PC-9 (cell line): Measurements from ENCODE around the gene TENM4. TPM values are rescaled to one million over a fixed set of nuclear protein-coding genes. Genes with fewer than 3 reads are reported as not detected.
"Not testable (repeated sequence)": the region's sequence is repeated elsewhere in the genome, so short reads cannot be mapped to it uniquely, and the experiment has no call there.

Experiments used
- BruUV-seq: library from RNA; stranded (reverse); fragments of 400-500 nt; replicated peaks from 2 replicates; lab custom pipeline; 2021; lab: Mats Ljungman, UMichigan
- CTCF ChIA-PET: fragments of 300-600 bp; sonication (Branson Sonifier 250); formaldehyde crosslinking; loops from one replicate; lab custom pipeline; 2022; ENCODE audit warnings: antibody characterized with exemption; lab: Charles Lee
- POLR2A ChIA-PET: fragments of 300-600 bp; sonication (Branson Sonifier 250); formaldehyde crosslinking; loops from one replicate; lab custom pipeline; 2022; ENCODE audit warnings: antibody characterized with exemption; ENCODE audit not compliant: unreplicated experiment; lab: Charles Lee
- DNase-seq, 2 experiments: peaks; one replicate each; pipeline versions ENCODE4 v3.0.0 to v3.0.0-alpha.2; 2015 to 2022; ENCODE audit warnings: mixed read lengths in 1 of 2
- H2AFZ ChIP-seq: fragments of 200-600 bp; sonication (generic); 2 replicates; pipeline ENCODE4 v1.8.1; 2017; ENCODE audit warnings: antibody characterized with exemption
- H3F3A ChIP-seq: fragments of 200-600 bp; sonication (generic); 2 replicates; pipeline ENCODE4 v1.8.1; 2017; ENCODE audit warnings: antibody characterized with exemption, mild to moderate bottlenecking, low read depth; ENCODE audit not compliant: insufficient read depth
- H3K27ac ChIP-seq: fragments of 200-600 bp; sonication (generic); 2 replicates; pipeline ENCODE4 v1.6.1; 2016; ENCODE audit warnings: mixed run types
- H3K27me3 ChIP-seq: fragments of 200-600 bp; sonication (generic); 2 replicates; pipeline ENCODE4 v1.6.1; 2016; ENCODE audit warnings: low read depth, mixed run types; ENCODE audit not compliant: insufficient read depth
- H3K36me3 ChIP-seq: fragments of 200-600 bp; sonication (generic); 2 replicates; pipeline ENCODE4 v1.6.1; 2016; ENCODE audit warnings: low read depth, mixed run types
- H3K4me1 ChIP-seq: fragments of 200-600 bp; sonication (generic); replicated peaks from 2 replicates; pipeline ENCODE4 v1.6.1; 2016; ENCODE audit warnings: mixed run types; ENCODE audit not compliant: insufficient read depth
- H3K4me2 ChIP-seq: fragments of 200-600 bp; sonication (generic); 2 replicates; pipeline ENCODE4 v1.6.1; 2017; ENCODE audit warnings: mixed run types
- H3K4me3 ChIP-seq: fragments of 200-600 bp; sonication (generic); 2 replicates; pipeline ENCODE4 v1.6.1; 2016; ENCODE audit warnings: mixed run types
- H3K79me2 ChIP-seq: fragments of 200-600 bp; sonication (generic); 2 replicates; pipeline ENCODE4 v1.6.1; 2017; ENCODE audit warnings: low read depth, mixed run types
- H3K9me2 ChIP-seq: fragments of 200-600 bp; sonication (generic); 2 replicates; pipeline ENCODE4 v1.8.1; 2017; ENCODE audit warnings: mild to moderate bottlenecking; ENCODE audit not compliant: insufficient read depth
- H3K9me3 ChIP-seq: fragments of 200-600 bp; sonication (generic); 2 replicates; pipeline ENCODE4 v1.8.1; 2016; ENCODE audit warnings: low read depth; ENCODE audit not compliant: insufficient read depth
- H4K20me1 ChIP-seq: fragments of 200-600 bp; sonication (generic); 2 replicates; pipeline ENCODE4 v1.8.1; 2017; ENCODE audit not compliant: insufficient read depth
- CTCF ChIP-seq: fragments of 200-600 bp; sonication (generic); conservative IDR thresholded peaks from 2 replicates; pipeline ENCODE4 v1.6.1; 2017; ENCODE audit warnings: mixed run types, antibody characterized with exemption, mild to moderate bottlenecking, moderate library complexity
- EZH2 ChIP-seq: fragments of 200-600 bp; sonication (generic); IDR thresholded peaks from 2 replicates; pipeline ENCODE4 v1.8.0; 2017; ENCODE audit warnings: antibody characterized with exemption, low read depth
- intact Hi-C: fragments of 100-400 bp; cut with micrococcal nuclease; formaldehyde crosslinking; loops from one replicate; pipeline ENCODE4 v1.10.0; 2022; ENCODE audit not compliant: unreplicated experiment
- total RNA-seq: library from RNA; stranded (reverse); gene quantifications from 2 replicates; pipeline ENCODE4 v1.2.3, GENCODE V29; 2021

The TENM4 gene
- total RNA-seq, 1 experiment from 2014 or later = not detected

GRCh38 chr11:79227767-79228755 is 212.8 kb downstream of the TENM4 start:
- Histone ChIP-seq H3K4me2 (no peak overlapping the region), H3K27ac (no peak overlapping the region), H3K4me3 (no peak overlapping the region), H2AFZ (no peak overlapping the region), H3K9me2 (no peaks in the 10 kb centered on the region), H3K79me2 (no peaks in the 10 kb centered on the region), H3K9me3 (no peaks in the 10 kb centered on the region), H3K27me3 (peaks cover 71% of the 10 kb centered on the region), H3K36me3 (no peaks in the 10 kb centered on the region), H3F3A (no peaks in the 10 kb centered on the region), H4K20me1 (no peaks in the 10 kb centered on the region), H3K4me1 (no peaks in the 10 kb centered on the region)
- no peak for DNase-seq
- intact Hi-C loops = no loop called here
- POLR2A ChIA-PET = no interaction called here
- CTCF ChIA-PET = no interaction called here
- TF ChIP-seq CTCF (no peak), EZH2 (no peak)
- no TSS peak for BruUV-seq

- Histone ChIP-seq H3K4me3 (no peak overlapping the region), H3K27ac (no peak overlapping the region), H3F3A (no peaks in the 10 kb centered on the region), H3K4me1 (no peaks in the 10 kb centered on the region), H3K9me2 (no peaks in the 10 kb centered on the region), H3K79me2 (no peaks in the 10 kb centered on the region), H3K9me3 (no peaks in the 10 kb centered on the region), H2AFZ (no peak overlapping the region), H3K4me2 (no peak overlapping the region), H3K27me3 (peaks cover 65% of the 10 kb centered on the region), H4K20me1 (no peaks in the 10 kb centered on the region), H3K36me3 (no peaks in the 10 kb centered on the region)
- POLR2A ChIA-PET = no interaction called here
- CTCF ChIA-PET = no interaction called here
- no peak for DNase-seq
- TF ChIP-seq CTCF (no peak), EZH2 (no peak)
- BruUV-seq = no TSS peak
- intact Hi-C loops = no loop called here
Measured at GRCh38 chr11:79227308-79227707, 213.5 kb downstream of the TENM4 start.

- POLR2A ChIA-PET = no interaction called here
- no peaks in the 10 kb centered on the region for H3F3A ChIP-seq
- H3K9me2 ChIP-seq = no peaks in the 10 kb centered on the region
- TF ChIP-seq CTCF = no peak
- TF ChIP-seq EZH2 = no peak
- H3K4me1 ChIP-seq = no peaks in the 10 kb centered on the region
- H3K4me3 ChIP-seq = no peak overlapping the region
- no peaks in the 10 kb centered on the region for H4K20me1 ChIP-seq
- H3K36me3 ChIP-seq = no peaks in the 10 kb centered on the region
- no peak overlapping the region for H3K4me2 ChIP-seq
- H3K9me3 ChIP-seq = no peaks in the 10 kb centered on the region
- BruUV-seq = no TSS peak
- intact Hi-C loops = no loop called here
- H3K27me3 ChIP-seq = peaks cover 65% of the 10 kb centered on the region
- CTCF ChIA-PET = no interaction called here
- H2AFZ ChIP-seq = no peak overlapping the region
- no peak overlapping the region for H3K27ac ChIP-seq
- no peaks in the 10 kb centered on the region for H3K79me2 ChIP-seq
- DNase-seq = no peak
Measured at GRCh38 chr11:79226126-79226525, 214.7 kb downstream of the TENM4 start.

GRCh38 chr11:79222163-79222562 is 218.7 kb downstream of the TENM4 start:
- intact Hi-C loops, H3K4me3 ChIP-seq, H3K36me3 ChIP-seq, H3K9me2 ChIP-seq, DNase-seq, H3K9me3 ChIP-seq, H3F3A ChIP-seq, H2AFZ ChIP-seq, POLR2A ChIA-PET, H4K20me1 ChIP-seq, CTCF ChIA-PET, H3K4me2 ChIP-seq, H3K27ac ChIP-seq, H3K4me1 ChIP-seq, BruUV-seq, H3K79me2 ChIP-seq: not testable (repeated sequence)
- H3K27me3 ChIP-seq = peaks cover 46% of the 10 kb centered on the region
